T-helper 1 cell treated with Interleukin-12 subunit alpha and Interleukin-12 subunit beta and Interleukin-4 antibody, amounts not matched to agents 30 ng/mL and 1 ng/mL, for 36 hours (primary cell): ENCODE measurements around the gene LEKR1. TPM values are rescaled to one million over a fixed set of nuclear protein-coding genes. Genes with fewer than 3 reads are reported as not detected.

Source experiments
- intact Hi-C: fragments of 100-400 bp; cut with micrococcal nuclease; formaldehyde crosslinking; loops from one replicate; pipeline ENCODE4 v1.15.1; 2024
- total RNA-seq: library from RNA; stranded (reverse); gene quantifications from 2 replicates; pipeline ENCODE4 v1.2.3, GENCODE V29; 2022

LEKR1 gene
- total RNA-seq, 1 donor from 2014 or later = 0.59 TPM

DNA sequence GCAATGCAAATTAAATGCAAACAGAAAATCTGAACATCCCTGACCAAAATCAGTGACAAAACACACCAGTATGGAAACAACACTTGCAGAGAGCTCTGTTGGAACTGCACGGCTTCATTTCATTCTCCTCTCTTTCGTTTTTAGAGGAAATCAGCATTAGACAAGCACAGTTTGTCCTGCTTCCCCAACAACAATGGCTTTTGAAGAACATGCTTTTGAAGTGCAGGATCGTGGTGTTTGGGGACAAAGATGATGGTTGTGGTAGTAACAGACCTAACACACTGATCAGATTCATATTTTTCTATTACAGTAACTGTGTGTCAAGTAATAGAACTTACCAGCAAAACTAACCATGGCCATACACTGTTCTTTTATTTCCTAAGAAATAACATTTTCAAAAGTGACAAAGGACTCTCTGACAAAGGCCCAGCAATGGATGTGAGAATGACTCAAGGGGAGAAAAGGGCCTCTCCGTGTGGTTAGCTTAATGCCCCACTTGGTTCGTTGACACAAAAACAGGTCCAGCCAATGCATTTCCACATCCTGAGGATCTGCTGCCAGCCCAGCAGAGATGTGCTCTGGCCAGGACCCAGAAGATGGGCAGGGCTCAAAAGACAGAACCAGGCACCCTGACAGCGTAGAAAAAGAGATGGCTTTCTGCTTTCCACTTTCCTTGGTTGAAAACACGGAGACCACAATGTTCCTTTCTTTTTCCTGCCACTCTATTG lies 249.7 kb downstream of the LEKR1 start:
- intact Hi-C loops = no loop called here

DNA sequence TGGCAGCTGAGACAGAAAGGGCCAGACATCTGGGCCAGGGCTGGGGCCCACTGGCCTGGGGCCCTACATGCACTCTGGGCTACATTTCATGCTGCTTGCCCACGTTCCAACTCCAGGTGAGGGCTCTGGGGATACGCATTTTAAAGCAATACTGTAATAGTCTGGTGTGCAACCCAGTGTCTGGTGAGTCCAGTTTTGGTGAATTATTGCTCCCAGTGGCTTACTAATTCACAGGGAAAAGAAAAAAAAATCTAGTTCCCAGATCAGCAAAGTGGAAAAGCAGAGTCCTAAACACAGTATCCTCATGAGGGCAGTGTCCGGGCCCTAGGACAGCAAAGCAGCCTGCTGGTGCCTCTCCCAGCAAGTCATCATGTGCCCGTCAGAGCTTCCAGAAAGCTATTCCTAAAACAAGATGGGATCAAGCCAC lies 251.4 kb downstream of the LEKR1 start:
- intact Hi-C loops = no loop called here

- intact Hi-C loops = no loop called here
Measured at GRCh38 chr3:157078131-157078810, 252.1 kb downstream of the LEKR1 start.

DNA sequence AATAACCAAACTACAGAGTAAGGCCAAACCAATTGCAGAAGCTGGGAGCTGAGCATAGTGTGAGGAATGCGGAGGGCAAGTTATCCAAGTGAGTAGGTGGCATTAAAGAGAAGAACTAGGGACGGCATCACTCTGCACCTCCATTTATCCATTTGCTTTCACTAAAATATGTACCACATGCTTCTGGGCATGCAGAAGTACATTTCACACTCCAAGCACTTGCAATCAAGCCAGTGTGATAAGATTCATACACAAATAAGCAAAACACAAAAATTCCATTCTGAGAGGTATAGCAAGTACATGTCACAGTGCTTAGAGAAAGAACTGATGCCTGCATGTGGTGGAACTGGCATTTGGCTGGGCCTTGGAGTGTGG lies 252.6 kb downstream of the LEKR1 start:
- intact Hi-C loops = no loop called here

DNA sequence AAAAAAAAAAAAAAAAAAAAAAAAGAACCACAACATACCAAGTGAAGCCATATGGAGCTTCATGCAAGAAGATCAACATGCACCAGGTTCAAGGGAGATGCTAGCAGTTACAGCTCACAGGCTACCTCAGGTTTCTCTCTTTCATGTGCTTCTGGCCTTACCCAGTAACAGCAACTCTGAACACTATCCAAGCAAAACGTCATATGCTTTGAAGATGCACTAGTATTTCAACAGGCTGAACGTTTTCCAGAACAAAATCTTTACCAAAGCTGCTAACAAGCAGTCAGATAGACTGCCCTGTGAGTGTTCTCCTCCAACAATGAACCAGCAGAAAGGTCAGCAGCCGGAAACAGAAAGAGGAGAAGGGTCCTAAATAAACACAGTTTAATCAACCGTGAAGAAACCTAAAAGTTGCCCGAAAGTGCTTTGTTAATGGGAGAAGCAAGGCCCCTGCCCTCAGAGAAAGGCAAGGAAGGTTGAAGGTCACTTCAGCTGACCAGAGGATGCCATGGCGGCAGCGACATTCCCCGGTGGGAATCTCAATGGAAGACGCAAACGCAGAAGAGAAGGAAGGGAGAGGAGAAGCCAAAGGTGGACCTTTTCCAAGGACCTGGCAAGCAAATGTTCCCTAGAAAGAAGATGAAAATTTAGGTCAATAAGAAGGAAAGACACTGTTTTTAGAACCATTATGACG lies 253.7 kb downstream of the LEKR1 start:
- intact Hi-C loops = no loop called here

- intact Hi-C loops = loop anchor here (1.0 kb wide), 4 partner anchors 264 to 931 kb away; partner anchors contain the start of genes SSR3 and TIPARP
Measured at GRCh38 chr3:157081626-157082210, 255.6 kb downstream of the LEKR1 start.

- intact Hi-C loops = no loop called here
Measured at GRCh38 chr3:157082305-157082982, 256.3 kb downstream of the LEKR1 start.

- intact Hi-C loops = no loop called here
Measured at GRCh38 chr3:157083824-157084223, 257.7 kb downstream of the LEKR1 start.

DNA sequence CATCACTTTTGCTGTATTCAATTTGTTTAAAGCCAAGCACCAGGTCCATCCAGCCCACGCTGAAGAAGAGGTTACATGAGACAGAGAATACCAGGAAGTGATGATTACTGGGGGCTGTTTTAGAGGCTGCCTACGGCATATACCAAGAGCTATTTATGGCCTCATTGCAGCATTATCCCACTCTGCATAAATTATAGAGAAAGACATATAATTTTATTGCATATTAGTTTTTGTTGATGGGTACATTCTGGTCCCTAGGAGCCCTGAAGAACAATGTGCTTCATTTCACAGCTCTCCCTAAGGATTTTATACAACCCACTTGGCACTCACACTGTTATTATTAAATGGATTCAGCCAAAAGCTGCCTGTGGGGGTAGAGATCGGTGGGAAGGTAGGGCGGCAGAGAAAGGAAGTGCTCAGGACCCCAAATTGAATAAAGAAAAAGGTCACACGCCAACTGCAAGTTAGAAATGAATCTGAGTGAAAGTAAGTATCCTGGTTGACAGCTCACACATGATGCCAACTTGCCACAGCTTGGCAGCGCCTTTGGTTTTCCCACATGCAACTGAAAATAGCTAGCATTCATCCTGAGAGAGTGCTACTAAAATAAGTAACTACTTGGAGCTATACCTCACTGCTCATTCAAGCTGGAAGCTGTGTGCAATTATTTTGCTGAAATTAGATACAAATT lies 260.1 kb downstream of the LEKR1 start:
- intact Hi-C loops = loop anchor here (5.0 kb wide), 1 partner anchor 479 kb away; no protein-coding TSS in a partner anchor

- intact Hi-C loops = loop anchor here (5.0 kb wide), 1 partner anchor 479 kb away; no protein-coding TSS in a partner anchor
Measured at GRCh38 chr3:157086775-157087174, 260.6 kb downstream of the LEKR1 start.

DNA sequence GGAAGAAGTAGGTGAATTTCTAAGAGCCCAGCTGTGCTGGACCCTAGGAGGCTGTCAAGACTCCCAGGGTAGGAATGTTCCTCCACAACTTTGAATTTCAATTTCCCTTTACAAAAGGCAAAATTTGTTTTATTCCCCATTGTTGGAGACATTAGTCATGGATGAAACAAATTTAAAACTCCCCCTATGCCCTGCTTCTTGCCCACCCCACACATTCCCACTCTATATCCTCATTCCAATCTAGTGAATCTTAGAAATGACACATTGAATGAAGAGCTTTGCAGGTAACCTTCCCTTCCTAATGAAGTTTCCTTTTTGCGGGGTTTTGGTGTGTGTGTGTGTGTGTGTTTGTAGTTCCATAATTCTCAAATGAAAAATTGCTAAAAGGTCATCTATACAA lies 261.2 kb downstream of the LEKR1 start:
- intact Hi-C loops = loop anchor here (5.0 kb wide), 1 partner anchor 480 kb away; no protein-coding TSS in a partner anchor

DNA sequence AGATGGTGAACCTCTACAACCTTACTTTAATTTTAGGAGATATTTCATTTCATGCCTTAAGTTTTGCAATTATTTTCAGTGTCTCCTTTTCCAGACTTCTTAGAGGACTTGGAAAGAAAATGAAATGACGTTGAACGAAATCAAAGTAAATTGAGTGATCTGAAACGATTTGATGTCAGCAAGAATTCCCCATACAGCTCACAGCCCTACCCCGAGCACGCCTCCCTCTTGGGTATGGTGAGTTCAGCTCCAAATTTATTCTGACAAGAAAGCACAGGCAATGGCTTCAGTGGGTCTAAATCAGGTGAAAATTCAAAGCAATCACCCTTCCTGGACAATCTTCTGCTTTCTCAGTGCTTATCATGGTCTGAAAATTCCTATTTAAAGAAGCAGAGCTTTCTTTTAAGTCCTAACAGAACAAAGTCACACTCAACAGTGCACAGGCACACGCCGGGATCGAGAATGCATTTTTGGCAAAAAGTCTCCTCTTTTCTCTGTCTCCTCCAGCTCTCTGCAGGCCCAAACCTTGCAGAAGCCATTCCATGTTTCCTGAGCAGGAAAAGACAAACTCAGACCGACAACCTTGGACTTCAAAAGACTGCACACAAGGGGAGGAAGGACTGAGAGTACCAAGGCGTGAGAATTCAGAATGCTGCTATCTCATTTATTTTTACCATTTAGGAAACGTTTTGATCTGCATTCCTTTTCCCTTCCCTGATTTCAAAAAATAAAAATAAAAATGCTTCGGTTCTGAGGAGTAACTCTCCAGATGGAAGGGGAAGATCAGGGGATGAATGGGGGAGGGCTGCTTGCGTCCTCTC lies 261.8 kb downstream of the LEKR1 start:
- intact Hi-C loops = loop anchor here (1.0 to 5.0 kb wide), 4 partner anchors 481 to 1233 kb away; partner anchors contain the start of genes SLC33A1 and SSR3

GRCh38 chr3:157088601-157089454 lies 262.7 kb downstream of the LEKR1 start:
- intact Hi-C loops = loop anchor here (1.0 to 5.0 kb wide), 15 partner anchors 14 to 1234 kb away; partner anchors contain the start of genes CCNL1, SLC33A1, SSR3 and TIPARP

DNA sequence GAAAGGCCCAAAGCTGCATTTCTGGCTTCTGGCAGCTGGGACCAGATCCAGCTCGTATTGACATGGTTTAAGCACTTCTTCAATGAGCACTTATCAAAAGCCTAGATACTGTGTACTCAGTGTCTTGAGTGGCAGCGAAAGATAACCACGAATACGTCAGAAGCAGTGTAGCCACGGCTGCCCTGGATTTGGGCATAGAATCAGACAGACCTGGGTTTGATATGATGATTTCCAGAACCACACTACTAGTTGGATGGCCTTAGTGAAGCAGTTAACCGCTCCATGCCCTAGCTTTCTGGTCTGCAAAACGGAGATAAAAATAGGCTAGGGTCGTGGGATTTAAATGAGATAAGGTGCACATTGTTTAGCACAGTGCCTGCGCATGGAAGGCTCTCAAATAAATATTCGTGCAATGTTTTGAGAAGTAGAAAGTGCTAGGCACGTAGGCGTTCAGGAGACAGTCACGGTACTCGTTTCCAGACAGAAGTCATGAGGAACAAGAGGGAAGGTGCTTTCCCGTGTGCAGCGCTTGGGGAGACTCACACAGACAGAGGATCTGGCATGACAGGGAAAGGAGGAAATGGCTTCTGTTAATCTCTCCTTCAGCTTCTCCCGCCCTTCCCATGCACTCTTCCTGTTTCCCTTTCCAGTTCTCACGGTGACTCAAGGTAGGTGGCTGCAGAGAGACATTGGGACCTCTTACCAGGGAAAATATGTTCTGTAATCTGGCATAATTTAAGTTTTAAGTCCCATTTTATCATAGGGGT lies 263.5 kb downstream of the LEKR1 start:
- intact Hi-C loops = loop anchor here (1.0 to 5.0 kb wide), 14 partner anchors 14 to 1235 kb away; partner anchors contain the start of genes CCNL1, SLC33A1 and TIPARP

GRCh38 chr3:157091083-157091833 lies 265.1 kb downstream of the LEKR1 start:
- intact Hi-C loops = no loop called here

GRCh38 chr3:157092230-157092629 lies 266.1 kb downstream of the LEKR1 start:
- intact Hi-C loops = no loop called here

- intact Hi-C loops = loop anchor here (1.0 kb wide), 1 partner anchor 10 kb away; no protein-coding TSS in a partner anchor
Measured at GRCh38 chr3:157093096-157093495, 266.9 kb downstream of the LEKR1 start.
